Fibroblast of skin of scalp (primary cell): ENCODE data around the gene SCO1.
"Not testable (repeated sequence)": the region's sequence is repeated elsewhere in the genome, so short reads cannot be mapped to it uniquely, and the experiment has no call there.

Experiments used
- DNase-seq: peaks from one replicate; pipeline ENCODE4 v3.0.0-alpha.2; 2013

SCO1 gene

GRCh38 chr17:10725262-10725661, 27.9 kb upstream of the SCO1 start:
- DNase-seq, result no peak

- no peak for DNase-seq
Measured at GRCh38 chr17:10724546-10725195, 27.3 kb upstream of the SCO1 start.

GRCh38 chr17:10718547-10718946, 21.2 kb upstream of the SCO1 start:
- DNase-seq, result no peak

- no peak for DNase-seq
Measured at GRCh38 chr17:10716218-10716617, 18.9 kb upstream of the SCO1 start.

GRCh38 chr17:10713318-10713717, 16.0 kb upstream of the SCO1 start:
- no peak for DNase-seq

- DNase-seq, result no peak
Measured at GRCh38 chr17:10705727-10706126, 8.4 kb upstream of the SCO1 start.

- no peak for DNase-seq
Measured at GRCh38 chr17:10702574-10702973, 5.2 kb upstream of the SCO1 start.

- no peak for DNase-seq
Measured at GRCh38 chr17:10699856-10700255, 2.5 kb upstream of the SCO1 start.

- DNase-seq, result peak; percentile 17
Measured at GRCh38 chr17:10698096-10698818, 924 bp upstream of the SCO1 start.

GRCh38 chr17:10695875-10696407, 1.4 kb downstream of the SCO1 start:
- DNase-seq, result not testable (repeated sequence)

GRCh38 chr17:10687499-10687898, 9.8 kb downstream of the SCO1 start:
- DNase-seq, result no peak

GRCh38 chr17:10683853-10684252, 13.5 kb downstream of the SCO1 start:
- DNase-seq, result peak; percentile 65

- DNase-seq, result peak; percentile 94
Measured at GRCh38 chr17:10681866-10682446, 15.4 kb downstream of the SCO1 start.

- no peak for DNase-seq
Measured at GRCh38 chr17:10674704-10675103, 22.6 kb downstream of the SCO1 start.

- DNase-seq, result peak; percentile 16
Measured at GRCh38 chr17:10673312-10673711, 24.0 kb downstream of the SCO1 start.

GRCh38 chr17:10668775-10669174, 28.6 kb downstream of the SCO1 start:
- DNase-seq, result peak; percentile 65

- no peak for DNase-seq
Measured at GRCh38 chr17:10666906-10667305, 30.4 kb downstream of the SCO1 start.

- DNase-seq, result no peak
Measured at GRCh38 chr17:10664571-10664970, 32.8 kb downstream of the SCO1 start.

- no peak for DNase-seq
Measured at GRCh38 chr17:10663231-10663630, 34.1 kb downstream of the SCO1 start.

- DNase-seq, result no peak
Measured at GRCh38 chr17:10661437-10661836, 35.9 kb downstream of the SCO1 start.

GRCh38 chr17:10657879-10658278, 39.5 kb downstream of the SCO1 start:
- DNase-seq, result no peak

- no peak for DNase-seq
Measured at GRCh38 chr17:10657148-10657547, 40.2 kb downstream of the SCO1 start, which contains the start of gene MYH3. Gene MYH3 (minus strand): TSS chr17:10657309. CDS start chr17:10655064, 2,245 bp downstream.

GRCh38 chr17:10653987-10654386, 43.3 kb downstream of the SCO1 start:
- DNase-seq, result no peak
